ENCODE data around the gene NID1. TPM values are rescaled to one million over a fixed set of nuclear protein-coding genes. Genes with fewer than 3 reads are reported as not detected.
A peak's percentile ranks its signal among the peaks of the same experiment; 100 is the strongest.

Gene NID1
- total and polyA plus RNA-seq, 9 of the 15 experiments (the other 6 are each of a cell fraction or from before 2014, with no cell fraction given): 0.22 TPM; not detected in 8

DNA sequence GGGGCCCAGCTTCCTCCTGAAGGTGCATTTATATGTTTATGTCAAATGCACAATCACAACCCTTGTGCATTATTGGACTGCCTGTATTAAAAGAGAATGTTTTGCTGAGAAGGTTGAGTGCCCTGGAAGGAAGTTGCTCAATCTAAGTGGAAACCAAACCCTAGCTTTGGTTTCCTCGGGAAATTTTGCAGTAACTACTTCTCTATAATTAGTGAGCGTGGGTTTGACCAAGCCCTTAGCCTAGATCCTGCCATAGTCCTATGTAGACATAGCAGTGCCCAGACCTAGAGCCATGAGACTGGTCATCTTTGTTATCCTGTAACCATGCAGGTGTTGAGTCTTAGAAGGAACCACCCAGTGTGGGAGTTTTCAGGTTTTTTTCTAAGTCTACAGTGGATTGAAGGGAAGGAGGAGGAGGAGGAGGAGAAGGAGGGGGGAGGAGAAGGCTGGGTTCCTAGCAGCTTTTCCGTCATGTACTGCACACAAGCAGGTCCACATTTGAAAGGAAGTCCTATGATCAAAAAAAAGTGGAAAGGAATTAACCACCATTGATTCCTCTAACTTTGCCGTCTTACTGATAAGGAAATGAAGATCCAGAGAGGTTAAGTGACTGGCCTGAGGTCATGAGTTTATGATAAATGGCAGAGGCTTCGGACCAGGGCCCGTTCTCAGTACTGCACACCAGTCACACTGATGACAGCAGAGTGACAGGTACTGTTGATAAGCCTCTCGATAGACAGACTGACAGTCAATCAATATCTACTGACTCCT lies 126.0 kb downstream of the NID1 start:
- ChIA-PET POLR2A (interaction anchor here (0.6 to 0.7 kb wide), 2 partner anchors 8 to 176 kb away, joined by 3 to 4 read pairs; no protein-coding TSS in a partner anchor), CTCF (ENCODE audit: low intra/inter-chr PET ratio) (no interaction called here)
- ATAC-seq (no peak), DNase-seq (ENCODE audit: extremely low read depth in 1 of 4, low spot score in 3 of 4) (no peak), FAIRE-seq (no peak)
- TF ChIP-seq, protein P1, sequence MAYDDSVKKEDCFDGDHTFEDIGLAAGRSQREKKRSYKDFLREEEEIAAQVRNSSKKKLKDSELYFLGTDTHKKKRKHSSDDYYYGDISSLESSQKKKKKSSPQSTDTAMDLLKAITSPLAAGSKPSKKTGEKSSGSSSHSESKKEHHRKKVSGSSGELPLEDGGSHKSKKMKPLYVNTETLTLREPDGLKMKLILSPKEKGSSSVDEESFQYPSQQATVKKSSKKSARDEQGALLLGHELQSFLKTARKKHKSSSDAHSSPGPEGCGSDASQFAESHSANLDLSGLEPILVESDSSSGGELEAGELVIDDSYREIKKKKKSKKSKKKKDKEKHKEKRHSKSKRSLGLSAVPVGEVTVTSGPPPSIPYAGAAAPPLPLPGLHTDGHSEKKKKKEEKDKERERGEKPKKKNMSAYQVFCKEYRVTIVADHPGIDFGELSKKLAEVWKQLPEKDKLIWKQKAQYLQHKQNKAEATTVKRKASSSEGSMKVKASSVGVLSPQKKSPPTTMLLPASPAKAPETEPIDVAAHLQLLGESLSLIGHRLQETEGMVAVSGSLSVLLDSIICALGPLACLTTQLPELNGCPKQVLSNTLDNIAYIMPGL (CRISPR knock-in tag; IDR thresholded peaks at IDR 0.05): no peak
- TF ChIP-seq, protein P2, sequence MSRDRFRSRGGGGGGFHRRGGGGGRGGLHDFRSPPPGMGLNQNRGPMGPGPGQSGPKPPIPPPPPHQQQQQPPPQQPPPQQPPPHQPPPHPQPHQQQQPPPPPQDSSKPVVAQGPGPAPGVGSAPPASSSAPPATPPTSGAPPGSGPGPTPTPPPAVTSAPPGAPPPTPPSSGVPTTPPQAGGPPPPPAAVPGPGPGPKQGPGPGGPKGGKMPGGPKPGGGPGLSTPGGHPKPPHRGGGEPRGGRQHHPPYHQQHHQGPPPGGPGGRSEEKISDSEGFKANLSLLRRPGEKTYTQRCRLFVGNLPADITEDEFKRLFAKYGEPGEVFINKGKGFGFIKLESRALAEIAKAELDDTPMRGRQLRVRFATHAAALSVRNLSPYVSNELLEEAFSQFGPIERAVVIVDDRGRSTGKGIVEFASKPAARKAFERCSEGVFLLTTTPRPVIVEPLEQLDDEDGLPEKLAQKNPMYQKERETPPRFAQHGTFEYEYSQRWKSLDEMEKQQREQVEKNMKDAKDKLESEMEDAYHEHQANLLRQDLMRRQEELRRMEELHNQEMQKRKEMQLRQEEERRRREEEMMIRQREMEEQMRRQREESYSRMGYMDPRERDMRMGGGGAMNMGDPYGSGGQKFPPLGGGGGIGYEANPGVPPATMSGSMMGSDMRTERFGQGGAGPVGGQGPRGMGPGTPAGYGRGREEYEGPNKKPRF (IDR thresholded peaks at IDR 0.05; ENCODE audit: low read depth, low read length): no peak
- TF ChIP-seq MEIS2 (IDR thresholded peaks at IDR 0.05; ENCODE audit: partially characterized antibody): peak; percentile 29
- TF ChIP-seq, protein P3, sequence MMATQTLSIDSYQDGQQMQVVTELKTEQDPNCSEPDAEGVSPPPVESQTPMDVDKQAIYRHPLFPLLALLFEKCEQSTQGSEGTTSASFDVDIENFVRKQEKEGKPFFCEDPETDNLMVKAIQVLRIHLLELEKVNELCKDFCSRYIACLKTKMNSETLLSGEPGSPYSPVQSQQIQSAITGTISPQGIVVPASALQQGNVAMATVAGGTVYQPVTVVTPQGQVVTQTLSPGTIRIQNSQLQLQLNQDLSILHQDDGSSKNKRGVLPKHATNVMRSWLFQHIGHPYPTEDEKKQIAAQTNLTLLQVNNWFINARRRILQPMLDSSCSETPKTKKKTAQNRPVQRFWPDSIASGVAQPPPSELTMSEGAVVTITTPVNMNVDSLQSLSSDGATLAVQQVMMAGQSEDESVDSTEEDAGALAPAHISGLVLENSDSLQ (IDR thresholded peaks at IDR 0.05): peak; percentile 26; the same call in 1 of the 2 replicates
- TF ChIP-seq, protein P4, sequence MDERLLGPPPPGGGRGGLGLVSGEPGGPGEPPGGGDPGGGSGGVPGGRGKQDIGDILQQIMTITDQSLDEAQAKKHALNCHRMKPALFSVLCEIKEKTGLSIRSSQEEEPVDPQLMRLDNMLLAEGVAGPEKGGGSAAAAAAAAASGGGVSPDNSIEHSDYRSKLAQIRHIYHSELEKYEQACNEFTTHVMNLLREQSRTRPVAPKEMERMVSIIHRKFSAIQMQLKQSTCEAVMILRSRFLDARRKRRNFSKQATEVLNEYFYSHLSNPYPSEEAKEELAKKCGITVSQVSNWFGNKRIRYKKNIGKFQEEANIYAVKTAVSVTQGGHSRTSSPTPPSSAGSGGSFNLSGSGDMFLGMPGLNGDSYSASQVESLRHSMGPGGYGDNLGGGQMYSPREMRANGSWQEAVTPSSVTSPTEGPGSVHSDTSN (CRISPR knock-in tag; IDR thresholded peaks at IDR 0.05; ENCODE audit: low read depth): no peak
- TF ChIP-seq, protein P4 (tag; conservative IDR thresholded peaks at IDR 0.05; ENCODE audit: low read depth): peak; percentile 62; the same call in 1 of the 2 replicates
- no peaks in the 10 kb centered on the region; the same call in 1 of the 2 replicates for H4K20me1 ChIP-seq (replicated peaks; ENCODE audit: control insufficient read depth, insufficient read depth, low read length)
- no peaks in the 10 kb centered on the region for H3K9me1 ChIP-seq (ENCODE audit: control insufficient read depth, insufficient read depth, low read length)
- H3K4me1 ChIP-seq (replicated peaks in 1 of 2; ENCODE audit: control insufficient read depth in 2 of 2, insufficient read depth in 2 of 2, low read length in 2 of 2): no peaks in the 10 kb centered on the region; a peak in 1 of 5 replicates
- peaks cover 23 to 26% of the 10 kb centered on the region in 2 experiments for H3K27me3 ChIP-seq (ENCODE audit: control insufficient read depth in 2 of 2, insufficient read depth in 2 of 2, low read length in 2 of 2)
- H3K9me3 ChIP-seq (replicated peaks; ENCODE audit: control insufficient read depth, insufficient read depth, low read depth, low read length): no peaks in the 10 kb centered on the region
- intact Hi-C loops (cut with micrococcal nuclease) (no loop called here), in situ Hi-C loops (cut with MboI) (no loop called here)
- no peak overlapping the region for H3K9ac ChIP-seq (ENCODE audit: insufficient read depth in 1 of 2, low read depth in 2 of 2, low read length in 2 of 2)
- no peak overlapping the region for H3K27ac ChIP-seq (ENCODE audit: extremely low read depth, low read depth, low read length)
- 0% methylated on average over 7 of the region's 7 CpGs for WGBS (ENCODE audit: insufficient coverage, low coverage, missing lambda C conversion rate)
- no peaks in the 10 kb centered on the region for H3K36me3 ChIP-seq (ENCODE audit: control insufficient read depth, insufficient read depth, low read length)
- H3K4me2 ChIP-seq (ENCODE audit: insufficient read depth, low read length): no peak overlapping the region
- no peak overlapping the region for H3K4me3 ChIP-seq
- H3K79me2 ChIP-seq (ENCODE audit: control insufficient read depth, insufficient read depth, low read length): no peaks in the 10 kb centered on the region
- H2AFZ ChIP-seq (ENCODE audit: low read depth, low read length): no peak overlapping the region
- no TSS peak for BruUV-seq (replicated peaks)

Measured in K562 (cell line).